HFFc6 (cell line): ENCODE results near the gene UPK3BL2. TPM values are rescaled to one million over a fixed set of nuclear protein-coding genes. Genes with fewer than 3 reads are reported as not detected.
A peak's percentile ranks its signal among the peaks of the same experiment; 100 is the strongest.
"Not testable (repeated sequence)": the region's sequence is repeated elsewhere in the genome, so short reads cannot be mapped to it uniquely, and the experiment has no call there.

Source experiments
- DNase-seq: peaks from one replicate; pipeline ENCODE4 v3.0.0-alpha.2; 2018
- H3K27ac Mint-ChIP-seq: 2 replicates; pipeline ENCODE4 v1.8.0; 2020; ENCODE audit warnings: mild to moderate bottlenecking, mixed read lengths
- H3K27me3 Mint-ChIP-seq: 2 replicates; pipeline ENCODE4 v1.8.0; 2021; ENCODE audit warnings: mild to moderate bottlenecking, moderate library complexity, mixed read lengths; ENCODE audit not compliant: insufficient read depth
- H3K36me3 Mint-ChIP-seq: 2 replicates; pipeline ENCODE4 v1.8.0; 2021; ENCODE audit warnings: low read depth, mixed read lengths
- H3K4me1 Mint-ChIP-seq: 2 replicates; pipeline ENCODE4 v1.8.0; 2020; ENCODE audit warnings: low read depth, mixed read lengths
- H3K4me3 Mint-ChIP-seq: 2 replicates; pipeline ENCODE4 v1.8.0; 2020; ENCODE audit warnings: mild to moderate bottlenecking, moderate library complexity, mixed read lengths
- H3K9me3 Mint-ChIP-seq: 2 replicates; pipeline ENCODE4 v1.8.0; 2020; ENCODE audit warnings: mild to moderate bottlenecking, mixed read lengths
- total RNA-seq, 6 experiments: library from RNA; stranded (reverse); fragmentation: NEBNext Ultra II Directional; extraction: Animal tissue kit (Norgen Biotek cat#: 25700); gene quantifications; 2 replicates in 1 of 6; 3 replicates in 5 of 6; pipeline ENCODE4 v1.2.3, GENCODE V29; 2021

UPK3BL2 gene
- total RNA-seq, 6 experiments from 2014 or later: 6.0 to 9.8 (median 7.6) TPM

- not testable (repeated sequence) for H3K9me3 Mint-ChIP-seq, H3K27me3 Mint-ChIP-seq, H3K4me3 Mint-ChIP-seq, DNase-seq, H3K36me3 Mint-ChIP-seq, H3K4me1 Mint-ChIP-seq
- peak overlapping the region; percentile 96 for H3K27ac Mint-ChIP-seq
Measured at GRCh38 chr7:102505298-102506185, 38.0 kb downstream of the UPK3BL2 start.

GRCh38 chr7:102503141-102503540 is 40.4 kb downstream of the UPK3BL2 start:
- not testable (repeated sequence) for H3K4me3 Mint-ChIP-seq, DNase-seq, H3K27me3 Mint-ChIP-seq, H3K4me1 Mint-ChIP-seq, H3K9me3 Mint-ChIP-seq, H3K36me3 Mint-ChIP-seq, H3K27ac Mint-ChIP-seq

GRCh38 chr7:102498321-102498720 is 45.2 kb downstream of the UPK3BL2 start:
- not testable (repeated sequence) for H3K27me3 Mint-ChIP-seq, H3K9me3 Mint-ChIP-seq, H3K4me3 Mint-ChIP-seq, H3K4me1 Mint-ChIP-seq, H3K36me3 Mint-ChIP-seq, H3K27ac Mint-ChIP-seq, DNase-seq

- not testable (repeated sequence) for H3K27ac Mint-ChIP-seq, H3K27me3 Mint-ChIP-seq, H3K4me3 Mint-ChIP-seq, H3K4me1 Mint-ChIP-seq, H3K36me3 Mint-ChIP-seq, DNase-seq, H3K9me3 Mint-ChIP-seq
Measured at GRCh38 chr7:102497308-102497707, 46.2 kb downstream of the UPK3BL2 start.

GRCh38 chr7:102496861-102497260 is 46.6 kb downstream of the UPK3BL2 start:
- not testable (repeated sequence) for H3K4me1 Mint-ChIP-seq, H3K27ac Mint-ChIP-seq, H3K27me3 Mint-ChIP-seq, H3K9me3 Mint-ChIP-seq, H3K4me3 Mint-ChIP-seq, H3K36me3 Mint-ChIP-seq, DNase-seq

GRCh38 chr7:102494473-102495149 is 48.9 kb downstream of the UPK3BL2 start:
- H3K36me3 Mint-ChIP-seq, H3K4me1 Mint-ChIP-seq, H3K9me3 Mint-ChIP-seq, H3K27ac Mint-ChIP-seq, H3K27me3 Mint-ChIP-seq, DNase-seq, H3K4me3 Mint-ChIP-seq: not testable (repeated sequence)

GRCh38 chr7:102494026-102494425 is 49.5 kb downstream of the UPK3BL2 start:
- H3K27ac Mint-ChIP-seq, DNase-seq, H3K4me1 Mint-ChIP-seq, H3K27me3 Mint-ChIP-seq, H3K4me3 Mint-ChIP-seq, H3K36me3 Mint-ChIP-seq, H3K9me3 Mint-ChIP-seq: not testable (repeated sequence)

- H3K9me3 Mint-ChIP-seq, H3K36me3 Mint-ChIP-seq: not testable (repeated sequence)
Measured at GRCh38 chr7:102493220-102493935, 50.1 kb downstream of the UPK3BL2 start.

GRCh38 chr7:102490529-102491075 is 52.9 kb downstream of the UPK3BL2 start:
- H3K27ac Mint-ChIP-seq, H3K9me3 Mint-ChIP-seq, H3K27me3 Mint-ChIP-seq, H3K36me3 Mint-ChIP-seq, H3K4me1 Mint-ChIP-seq, H3K4me3 Mint-ChIP-seq: not testable (repeated sequence)
- DNase-seq: peak; percentile 43

More at GRCh38 chr7:102493220-102493935, 50.1 kb downstream of the UPK3BL2 start:
- H3K27me3 Mint-ChIP-seq, H3K4me3 Mint-ChIP-seq, H3K4me1 Mint-ChIP-seq, H3K27ac Mint-ChIP-seq, DNase-seq: not testable (repeated sequence)

Other genes with a start within 250 kb of the UPK3BL2 start
- gene SPDYE6, start 187.3 kb downstream of the UPK3BL2 start, total RNA-seq: not detected
- gene PRKRIP1, start 147.3 kb downstream of the UPK3BL2 start, total RNA-seq: 10 to 100 TPM; 18.8 to 24.7 (median 20.4) TPM
- 10 to 100 TPM; 49.4 to 72.5 (median 54.9) TPM for gene ORAI2, start 110.1 kb downstream of the UPK3BL2 start, total RNA-seq
- gene ALKBH4, start 78.8 kb downstream of the UPK3BL2 start, total RNA-seq: 10 to 100 TPM in 3 of 6 experiments, 1 to 10 TPM in 3; 9.6 to 11.0 (median 10.0) TPM
- gene LRWD1, start 78.7 kb downstream of the UPK3BL2 start, total RNA-seq: 10 to 100 TPM; 19.4 to 28.2 (median 23.0) TPM
- gene POLR2J, start 64.8 kb downstream of the UPK3BL2 start, total RNA-seq: 10 to 100 TPM; 61.8 to 76.5 (median 66.0) TPM
- gene RASA4B, start 25.9 kb downstream of the UPK3BL2 start, total RNA-seq: 10 to 100 TPM; 16.4 to 26.2 (median 20.2) TPM
- not detected for gene SPDYE2, start 7.5 kb upstream of the UPK3BL2 start, total RNA-seq
- gene POLR2J3, start 28.9 kb upstream of the UPK3BL2 start, total RNA-seq: 10 to 100 TPM; 18.4 to 31.6 (median 20.1) TPM
- gene RASA4, start 73.1 kb upstream of the UPK3BL2 start, total RNA-seq: 10 to 100 TPM; 53.9 to 79.9 (median 55.9) TPM
- gene UPK3BL1, start 99.1 kb upstream of the UPK3BL2 start, total RNA-seq: 10 to 100 TPM in 4 of 6 experiments, 1 to 10 TPM in 2; 3.6 to 14.3 (median 10.9) TPM
- gene SPDYE2B, start 106.6 kb upstream of the UPK3BL2 start, total RNA-seq: not detected
- 1 to 10 TPM; 6.3 to 8.4 (median 7.6) TPM for gene POLR2J2, start 128.0 kb upstream of the UPK3BL2 start, total RNA-seq
- gene FAM185A, start 205.3 kb upstream of the UPK3BL2 start, total RNA-seq: 1 to 10 TPM; 3.8 to 5.6 (median 4.3) TPM